ENCODE results near the gene DUSP2. TPM values are rescaled to one million over a fixed set of nuclear protein-coding genes. Genes with fewer than 3 reads are reported as not detected.

The DUSP2 gene
- polyA plus RNA-seq, 3 donors = 2.3 to 15.6 (median 7.8) TPM

DNA sequence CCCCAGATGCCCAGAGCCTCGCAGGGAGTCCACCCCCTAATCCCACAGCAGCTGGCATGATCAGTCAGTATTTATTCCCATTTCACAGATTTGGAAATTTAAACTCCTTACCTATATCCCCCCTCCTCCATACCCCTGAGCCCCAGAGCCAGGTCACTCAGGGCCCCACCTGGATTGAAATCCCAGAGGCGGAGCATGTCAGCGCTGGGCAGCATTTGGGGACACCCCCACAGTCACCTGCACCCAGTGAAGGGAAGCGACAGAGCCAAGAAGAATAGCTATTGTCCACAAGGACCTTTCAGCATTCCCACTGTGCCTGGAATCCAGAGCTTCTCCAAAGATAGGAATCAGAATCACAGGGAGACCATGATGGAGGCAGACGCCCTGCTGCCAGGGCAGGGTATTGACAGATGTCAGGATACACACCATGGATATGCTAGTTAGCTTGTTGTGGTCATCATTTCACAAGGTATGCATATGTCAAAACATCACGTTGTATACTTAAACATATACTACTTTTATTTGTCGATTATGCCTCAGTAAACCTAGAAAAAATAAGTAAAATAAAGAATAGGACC lies 6.0 kb downstream of the DUSP2 start:
- 80 to 88% (median 86%) methylated on average over 7 of the region's 7 CpGs for WGBS, 3 donors
- no peak overlapping the region for H3K27ac ChIP-seq (ENCODE audit: low read depth, low read length)

GRCh38 chr2:96138179-96139145 lies 6.8 kb downstream of the DUSP2 start, which contains the start of gene ASTL:
Gene ASTL, minus strand, starts transcription at chr2:96138502. Its CDS starts 66 bp downstream, at chr2:96138436.
- 9 to 25% (median 17%) methylated on average over 17 of the region's 17 CpGs for WGBS, 3 donors
- H3K27ac ChIP-seq (ENCODE audit: low read depth, low read length) = no peak within 1 kb of the TSS

- WGBS, 3 donors = 79 to 84% (median 82%) methylated on average over 14 to 15 of the region's 15 CpGs
- no peak overlapping the region for H3K27ac ChIP-seq (ENCODE audit: low read depth, low read length)
Observed at GRCh38 chr2:96137321-96138178, 7.7 kb downstream of the DUSP2 start.

GRCh38 chr2:96136129-96136720 lies 9.0 kb downstream of the DUSP2 start:
- 84 to 88% (median 88%) methylated on average over 8 of the region's 8 CpGs for WGBS, 3 donors
- no peak overlapping the region for H3K27ac ChIP-seq (ENCODE audit: low read depth, low read length)

GRCh38 chr2:96135621-96136020 lies 9.6 kb downstream of the DUSP2 start:
- H3K27ac ChIP-seq (ENCODE audit: low read depth, low read length) = no peak overlapping the region
- 78 to 89% (median 82%) methylated on average over 5 of the region's 5 CpGs for WGBS, 3 donors

- H3K27ac ChIP-seq (ENCODE audit: low read depth, low read length) = no peak overlapping the region
- WGBS, 3 donors = 81 to 89% (median 81%) methylated on average over 9 of the region's 9 CpGs
Observed at GRCh38 chr2:96135171-96135570, 10.1 kb downstream of the DUSP2 start.

GRCh38 chr2:96134421-96134820 lies 10.8 kb downstream of the DUSP2 start:
- H3K27ac ChIP-seq (ENCODE audit: low read depth, low read length) = no peak overlapping the region
- WGBS, 3 donors = 76 to 89% (median 87%) methylated on average over 11 of the region's 11 CpGs

- H3K27ac ChIP-seq (ENCODE audit: low read depth, low read length) = no peak overlapping the region
- 90 to 92% (median 92%) methylated on average over 26 of the region's 26 CpGs for WGBS, 3 donors
Observed at GRCh38 chr2:96131813-96132745, 13.2 kb downstream of the DUSP2 start.

- 79 to 89% (median 84%) methylated on average over 10 of the region's 10 CpGs for WGBS, 3 donors
- H3K27ac ChIP-seq (ENCODE audit: low read depth, low read length) = no peak overlapping the region
Observed at GRCh38 chr2:96131152-96131812, 14.0 kb downstream of the DUSP2 start.

GRCh38 chr2:96130483-96130882 lies 14.8 kb downstream of the DUSP2 start:
- 89 to 97% (median 95%) methylated on average over 4 of the region's 4 CpGs for WGBS, 3 donors
- H3K27ac ChIP-seq (ENCODE audit: low read depth, low read length) = no peak overlapping the region

- 87 to 91% (median 87%) methylated on average over 16 of the region's 16 CpGs for WGBS, 3 donors
- no peak overlapping the region for H3K27ac ChIP-seq (ENCODE audit: low read depth, low read length)
Observed at GRCh38 chr2:96129528-96130120, 15.6 kb downstream of the DUSP2 start.

GRCh38 chr2:96128456-96128855 lies 16.8 kb downstream of the DUSP2 start:
- H3K27ac ChIP-seq (ENCODE audit: low read depth, low read length) = no peak overlapping the region
- WGBS, 3 donors = 85 to 91% (median 87%) methylated on average over 6 of the region's 6 CpGs

DNA sequence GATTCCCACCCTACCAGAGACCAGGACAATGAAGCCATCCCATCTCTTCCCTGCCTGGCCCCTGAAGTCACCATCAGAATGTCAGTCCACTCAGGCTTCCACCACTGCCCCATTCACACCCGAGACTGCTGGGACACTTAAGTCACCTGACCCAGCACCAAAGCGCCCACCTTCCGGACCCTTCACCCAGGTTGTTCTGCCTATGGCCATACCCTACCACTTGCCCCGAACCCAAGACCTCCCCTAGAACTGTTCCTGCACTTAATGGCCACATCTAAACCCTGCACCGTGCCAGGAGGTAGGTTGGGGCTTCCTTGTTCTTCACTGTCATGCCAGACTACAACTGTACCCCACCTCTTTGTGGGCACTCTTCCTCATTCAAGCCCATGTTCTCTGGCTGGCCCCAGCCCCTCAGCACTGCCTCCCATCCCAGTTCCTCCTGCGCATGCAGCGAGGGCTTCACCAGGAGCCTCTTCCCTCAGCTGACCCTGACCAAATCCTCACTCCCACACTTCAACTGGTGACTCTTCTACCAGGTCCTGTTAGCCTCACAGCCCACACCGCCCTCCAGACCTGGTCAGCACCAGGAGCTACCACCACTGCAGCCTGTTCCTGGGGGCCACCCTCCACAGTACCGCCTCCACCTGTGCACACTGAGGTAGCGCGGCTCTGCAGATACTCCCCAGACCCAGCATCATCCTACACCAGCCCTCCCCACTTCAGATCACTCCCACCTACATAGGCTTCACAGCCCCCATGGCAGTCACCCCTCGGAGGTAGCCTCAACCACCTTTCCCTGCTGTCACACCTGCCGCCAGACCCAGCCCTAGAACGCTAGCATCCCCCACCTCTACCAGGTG lies 20.6 kb downstream of the DUSP2 start:
- H3K27ac ChIP-seq (ENCODE audit: low read depth, low read length) = no peak overlapping the region
- 88 to 93% (median 91%) methylated on average over 14 of the region's 14 CpGs for WGBS, 3 donors

DNA sequence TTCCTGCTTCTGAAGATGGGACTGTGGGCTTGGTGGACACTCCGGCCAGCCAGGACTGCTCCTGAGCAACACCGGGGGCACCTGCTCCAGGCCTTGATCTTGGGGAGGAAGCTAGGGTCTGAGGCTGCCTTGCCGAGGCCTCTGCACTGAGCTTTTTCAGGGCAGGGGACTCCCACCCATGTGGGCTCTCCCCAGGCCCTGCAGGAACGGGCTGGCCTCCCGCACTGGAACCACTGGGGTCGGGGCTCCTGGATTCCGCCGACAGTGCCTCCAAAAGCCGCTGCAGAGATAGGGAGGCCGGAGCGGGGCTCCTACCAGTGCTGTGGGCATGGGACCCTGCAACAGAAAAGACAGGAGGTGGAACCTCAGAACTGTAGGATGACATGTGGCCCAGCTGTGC lies 21.3 kb downstream of the DUSP2 start:
- H3K27ac ChIP-seq (ENCODE audit: low read depth, low read length) = no peak overlapping the region
- WGBS, 3 donors = 92 to 94% (median 93%) methylated on average over 11 of the region's 11 CpGs

DNA sequence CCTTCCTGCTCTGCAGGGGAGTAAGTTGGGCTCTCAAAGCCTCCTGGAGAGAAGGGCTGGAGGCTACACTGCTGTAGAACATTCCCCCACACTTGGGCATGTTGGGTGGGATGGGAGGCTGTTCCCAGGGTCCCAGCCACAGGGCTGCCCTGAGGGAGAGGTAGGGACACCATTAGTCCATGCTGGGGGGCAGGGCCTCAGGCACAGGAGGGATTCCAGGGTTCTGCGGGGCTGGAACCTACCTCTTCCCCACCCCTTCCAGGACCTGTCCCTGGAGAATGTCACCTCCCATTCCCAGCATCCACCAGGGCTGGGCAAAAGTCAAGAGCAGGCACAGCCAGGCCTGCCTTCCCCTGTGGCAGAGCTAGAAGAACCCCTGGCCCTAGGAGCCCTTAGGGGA lies 21.9 kb downstream of the DUSP2 start:
- WGBS, 3 donors = 85 to 100% (median 94%) methylated on average over 1 of the region's 1 CpG

DNA sequence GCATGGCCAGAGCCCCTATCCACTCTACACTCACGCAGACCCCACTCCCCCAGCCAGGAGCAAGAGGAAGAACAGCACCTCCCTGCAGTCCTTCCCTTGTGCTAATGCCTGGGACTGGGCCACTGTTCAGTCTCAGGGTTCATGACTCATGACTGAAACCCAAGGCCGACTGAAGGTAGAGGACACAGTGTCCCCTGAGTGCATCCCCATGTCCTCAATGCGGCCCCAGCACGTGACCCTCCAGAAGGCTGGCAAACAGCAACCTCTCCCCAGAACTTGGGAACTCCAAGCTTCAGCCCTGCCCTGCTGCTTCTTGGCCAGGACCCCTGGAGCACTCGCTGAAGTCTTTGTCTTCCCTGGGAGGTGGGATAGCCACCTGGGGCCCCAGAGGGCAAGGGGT lies 22.8 kb downstream of the DUSP2 start:
- no peak overlapping the region for H3K27ac ChIP-seq (ENCODE audit: low read depth, low read length)
- WGBS, 3 donors = 83 to 89% (median 85%) methylated on average over 5 of the region's 5 CpGs

More for the DNA sequence above, 21.9 kb downstream of the DUSP2 start:
- H3K27ac ChIP-seq (ENCODE audit: low read depth, low read length) = no peak overlapping the region
